Keratinocyte (primary cell): Measurements from ENCODE around the gene UBR7. TPM values are rescaled to one million over a fixed set of nuclear protein-coding genes. Genes with fewer than 3 reads are reported as not detected.

Experiments
- DNase-seq: peaks from one replicate; pipeline ENCODE4 v3.0.0-alpha.2; 2011; ENCODE audit warnings: low read depth, missing footprints, low spot score
- FAIRE-seq: peaks from 2 replicates; lab custom pipeline; 2011; peaks lifted over from hg19 to GRCh38; lab: Jason Lieb, UNC
- H2AFZ ChIP-seq: 2 replicates; pipeline ENCODE4 v1.6.0; 2012; ENCODE audit warnings: low read length, control low read depth, inconsistent platforms; ENCODE audit not compliant: control insufficient read depth
- H3K27ac ChIP-seq: 2 replicates; pipeline ENCODE4 v1.5.1; 2011; ENCODE audit warnings: low read length; ENCODE audit not compliant: control insufficient read depth, insufficient read depth
- H3K27me3 ChIP-seq: 3 replicates; pipeline ENCODE4 v1.6.0; 2011; ENCODE audit warnings: low read length; ENCODE audit not compliant: control insufficient read depth, insufficient read depth; ENCODE audit errors: extremely low read depth
- H3K36me3 ChIP-seq, 2 experiments: 2 replicates in 1 of 2; 3 replicates in 1 of 2; pipeline ENCODE4 v1.5.1; 2011; ENCODE audit warnings: low read length in 2 of 2, mild to moderate bottlenecking in 1 of 2; ENCODE audit not compliant: control insufficient read depth in 2 of 2, insufficient read depth in 2 of 2; ENCODE audit errors: extremely low read depth in 1 of 2
- H3K4me1 ChIP-seq: 3 replicates; pipeline ENCODE4 v1.5.1; 2011; ENCODE audit warnings: low read length; ENCODE audit not compliant: control insufficient read depth, insufficient read depth; ENCODE audit errors: extremely low read depth
- H3K4me2 ChIP-seq: 3 replicates; pipeline ENCODE4 v1.6.0; 2011; ENCODE audit warnings: low read depth, low read length; ENCODE audit not compliant: control insufficient read depth, insufficient read depth; ENCODE audit errors: extremely low read depth
- H3K4me3 ChIP-seq, 3 experiments: fragments of 200-600 bp in 1 of 3; sonication (generic) in 1 of 3; 2 replicates in 2 of 3; 3 replicates in 1 of 3; pipeline ENCODE4 v1.5.1; 2011 to 2016; ENCODE audit warnings: low read length in 3 of 3, mild to moderate bottlenecking in 3 of 3, control low read depth in 2 of 3, inconsistent platforms in 1 of 3, low read depth in 1 of 3, mixed read lengths in 1 of 3, mixed run types in 1 of 3, moderate library complexity in 1 of 3; ENCODE audit not compliant: control insufficient read depth in 2 of 3, insufficient read depth in 2 of 3; ENCODE audit errors: extremely low read depth in 1 of 3
- H3K79me2 ChIP-seq: 2 replicates; pipeline ENCODE4 v1.6.0; 2012; ENCODE audit warnings: low read length; ENCODE audit not compliant: control insufficient read depth, insufficient read depth
- H3K9ac ChIP-seq: 3 replicates; pipeline ENCODE4 v1.6.0; 2011; ENCODE audit warnings: low read length; ENCODE audit not compliant: control insufficient read depth, insufficient read depth; ENCODE audit errors: extremely low read depth
- H3K9me1 ChIP-seq: 3 replicates; pipeline ENCODE4 v1.6.0; 2011; ENCODE audit warnings: low read length; ENCODE audit not compliant: control insufficient read depth, insufficient read depth; ENCODE audit errors: extremely low read depth
- H3K9me3 ChIP-seq: 2 replicates; pipeline ENCODE4 v1.5.1; 2012; ENCODE audit warnings: low read depth, low read length; ENCODE audit not compliant: control insufficient read depth
- H4K20me1 ChIP-seq: 3 replicates; pipeline ENCODE4 v1.6.0; 2011; ENCODE audit warnings: low read length; ENCODE audit not compliant: control insufficient read depth, insufficient read depth; ENCODE audit errors: extremely low read depth
- CTCF ChIP-seq, 3 experiments: IDR thresholded peaks in 1 of 3; conservative IDR thresholded peaks in 1 of 3; optimal IDR thresholded peaks in 1 of 3; 2 replicates in 2 of 3; 3 replicates in 1 of 3; pipeline versions ENCODE3 to v1.5.1; 2011; ENCODE audit warnings: low read length in 3 of 3, mild to moderate bottlenecking in 3 of 3, moderate library complexity in 2 of 3, control low read depth in 1 of 3, inconsistent platforms in 1 of 3; ENCODE audit not compliant: insufficient read depth in 2 of 3; ENCODE audit errors: extremely low read depth in 1 of 3
- EZH2 ChIP-seq: IDR thresholded peaks from one replicate; pipeline ENCODE4 v1.6.1; 2012; ENCODE audit warnings: inconsistent platforms, mild to moderate bottlenecking, low read length, moderate library complexity
- dilution Hi-C: fragments of 300-500 bp; cut with MboI; formaldehyde crosslinking; loops from one replicate; pipeline ENCODE4 v1.7.0; 2020; ENCODE audit warnings: low sequenced_read_pairs; ENCODE audit not compliant: extremely low pct_ligation_motif_present
- polyA plus RNA-seq, 5 experiments: library from polyadenylated mRNA; depleted of rRNA in 3 of 5; stranded (reverse) in 3 of 5; stranded (forward) in 1 of 5; unstranded in 1 of 5; fragments of >200 nt; gene quantifications; 1 replicate in 1 of 5; 2 replicates in 3 of 5; 3 replicates in 1 of 5; pipeline versions ENCODE4 v1.2.1 to v1.2.3, GENCODE V29; 2011 to 2012; ENCODE audit warnings: missing spikeins in 2 of 5, low read depth in 1 of 5, low replicate concordance in 1 of 5

UBR7 gene
- polyA plus RNA-seq, 1 donor (not counting 4 experiments of a cell fraction or from before 2014, with no cell fraction given) = 17.2 TPM

- H3K27ac ChIP-seq = no peak overlapping the region
- H3K4me1 ChIP-seq = no peaks in the 10 kb centered on the region
- H3K9me1 ChIP-seq = no peaks in the 10 kb centered on the region
- no peak overlapping the region for H3K9ac ChIP-seq
- no peaks in the 10 kb centered on the region for H3K79me2 ChIP-seq
- no peak for FAIRE-seq
- dilution Hi-C loops = no loop called here
- no peaks in the 10 kb centered on the region for H3K9me3 ChIP-seq
- H3K27me3 ChIP-seq = no peaks in the 10 kb centered on the region
- H3K36me3 ChIP-seq = peaks cover 15 to 36% of the 10 kb centered on the region in 2 experiments
- H3K4me2 ChIP-seq = no peak overlapping the region
- no peak overlapping the region for H3K4me3 ChIP-seq
- DNase-seq = no peak
- H4K20me1 ChIP-seq = no peaks in the 10 kb centered on the region
- TF ChIP-seq EZH2 = no peak
- TF ChIP-seq CTCF (optimal IDR thresholded peaks at IDR 0.05 in 1 of 3, IDR thresholded peaks at IDR 0.05 in 1 of 3, conservative IDR thresholded peaks at IDR 0.05 in 1 of 3; ENCODE audit: extremely low read depth in 1 of 3, insufficient read depth in 2 of 3, low read length in 3 of 3) = no peak
- no peak overlapping the region for H2AFZ ChIP-seq
Observed at GRCh38 chr14:93246534-93246933, 39.5 kb downstream of the UBR7 start.

- Histone ChIP-seq H3K4me3 (no peak overlapping the region), H2AFZ (no peak overlapping the region), H3K4me1 (no peaks in the 10 kb centered on the region), H3K27ac (no peak overlapping the region), H3K79me2 (no peaks in the 10 kb centered on the region), H3K9ac (no peak overlapping the region), H3K36me3 (peaks cover 8 to 30% of the 10 kb centered on the region in 2 experiments), H3K4me2 (no peak overlapping the region), H4K20me1 (no peaks in the 10 kb centered on the region), H3K27me3 (no peaks in the 10 kb centered on the region), H3K9me1 (no peaks in the 10 kb centered on the region), H3K9me3 (no peaks in the 10 kb centered on the region)
- FAIRE-seq = no peak
- dilution Hi-C loops = no loop called here
- TF ChIP-seq CTCF (optimal IDR thresholded peaks at IDR 0.05 in 1 of 3, IDR thresholded peaks at IDR 0.05 in 1 of 3, conservative IDR thresholded peaks at IDR 0.05 in 1 of 3; ENCODE audit: extremely low read depth in 1 of 3, insufficient read depth in 2 of 3, low read length in 3 of 3) = no peak
- TF ChIP-seq EZH2 = no peak
- DNase-seq = no peak
Observed at GRCh38 chr14:93249128-93249831, 42.2 kb downstream of the UBR7 start.
